C4-2B (cell line): ENCODE data around the gene PLXNA4.

Experiments used
- CTCF ChIP-seq: fragments of 450-650 bp; conservative IDR thresholded peaks from 2 replicates; pipeline ENCODE4 v1.5.1; 2017; ENCODE audit warnings: mild to moderate bottlenecking
- ZFX ChIP-seq: fragments of 450-650 bp; IDR thresholded peaks from 2 replicates; pipeline ENCODE4 v1.6.1; 2017

- TF ChIP-seq CTCF (no peak), ZFX (no peak)
These were observed 27.1 kb upstream of the PLXNA4 start for GRCh38 chr7:132603220-132603833.
